Effector memory CD4-positive, alpha-beta T cell (primary cell): ENCODE data around the gene CLIC3.
A peak's percentile ranks its signal among the peaks of the same experiment; 100 is the strongest.

Experiments
- DNase-seq, 3 donors: peaks; one replicate each; pipeline ENCODE4 v3.0.0-alpha.2; 2020
- H3K27ac ChIP-seq: 2 replicates; pipeline ENCODE4 v1.7.0; 2013; ENCODE audit warnings: mild to moderate bottlenecking, low read length, moderate library complexity; ENCODE audit not compliant: insufficient read depth, poor library complexity, severe bottlenecking
- H3K27me3 ChIP-seq: replicated peaks from 2 replicates; pipeline ENCODE4 v1.7.0; 2013; ENCODE audit warnings: mild to moderate bottlenecking, low read length; ENCODE audit not compliant: insufficient read depth, control insufficient read depth, poor library complexity, severe bottlenecking
- H3K36me3 ChIP-seq: 2 replicates; pipeline ENCODE4 v1.7.0; 2013; ENCODE audit warnings: mild to moderate bottlenecking, low read length, moderate library complexity; ENCODE audit not compliant: control insufficient read depth, insufficient read depth
- H3K4me1 ChIP-seq: 2 replicates; pipeline ENCODE4 v1.7.0; 2013; ENCODE audit warnings: low read length, mild to moderate bottlenecking; ENCODE audit not compliant: control insufficient read depth, insufficient read depth, poor library complexity, severe bottlenecking
- H3K4me3 ChIP-seq: 2 replicates; pipeline ENCODE4 v1.7.0; 2013; ENCODE audit warnings: low read length, low read depth, mild to moderate bottlenecking; ENCODE audit not compliant: insufficient read depth, poor library complexity, severe bottlenecking
- H3K9me3 ChIP-seq: 2 replicates; pipeline ENCODE4 v1.7.0; 2013; ENCODE audit warnings: mild to moderate bottlenecking, low read length, moderate library complexity; ENCODE audit not compliant: control insufficient read depth

The CLIC3 gene

DNA sequence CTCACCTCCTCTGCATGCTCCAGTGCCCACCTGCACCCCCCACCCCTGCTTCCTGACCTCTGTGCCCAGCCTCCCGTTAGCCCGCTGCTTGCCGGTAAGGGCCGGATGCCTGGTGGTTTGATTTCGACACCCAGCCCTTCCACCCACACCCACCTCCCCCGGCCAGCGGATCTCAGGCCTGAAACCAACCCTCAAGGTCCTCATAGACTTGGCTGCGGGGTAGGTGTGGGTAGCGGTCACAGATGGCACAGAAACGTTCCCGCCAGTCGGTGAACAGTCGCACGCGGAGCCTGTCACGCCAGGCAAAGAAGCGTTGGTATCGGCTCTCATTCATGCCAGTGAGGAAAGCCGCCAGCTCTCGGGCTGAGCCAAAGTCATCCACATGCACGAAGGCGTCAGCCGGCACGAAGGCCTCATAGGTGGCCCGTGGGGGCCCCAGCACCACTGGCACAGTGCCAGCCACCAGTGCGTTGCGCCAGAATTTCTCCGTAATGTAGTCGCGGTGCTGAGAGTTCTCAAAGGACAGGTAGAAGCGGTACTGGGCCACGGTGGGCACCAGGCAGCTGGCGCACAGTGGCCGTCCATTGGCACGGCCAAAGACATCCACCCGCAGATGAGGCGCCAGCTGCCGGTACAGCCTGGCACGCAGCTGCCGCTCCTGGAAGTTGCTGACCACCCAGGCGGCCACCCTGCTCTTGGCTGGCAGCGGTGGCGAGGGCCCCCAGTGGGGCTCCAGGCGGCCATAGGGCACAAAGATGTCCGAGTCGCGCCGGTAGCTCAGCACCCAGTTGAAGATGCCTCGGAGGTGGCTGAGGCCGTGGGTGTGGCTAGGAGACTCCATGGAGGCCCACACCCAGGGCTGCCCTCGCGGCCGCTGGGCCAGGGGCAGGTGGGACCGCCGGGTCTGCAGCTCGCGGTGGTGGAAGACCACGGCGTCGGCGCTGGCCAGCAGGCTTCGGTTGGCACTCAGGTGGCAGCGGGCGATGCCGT, 34.5 kb upstream of the CLIC3 start:
- Histone ChIP-seq H3K4me3 (peak overlapping the region; percentile 67), H3K9me3 (no peaks in the 10 kb centered on the region), H3K4me1 (peaks cover 70% of the 10 kb centered on the region), H3K36me3 (no peaks in the 10 kb centered on the region), H3K27me3 (no peaks in the 10 kb centered on the region), H3K27ac (peak overlapping the region; percentile 61)
- DNase-seq: no peak

- DNase-seq: no peak
- Histone ChIP-seq H3K4me3 (peak overlapping the region; percentile 67), H3K4me1 (peaks cover 70% of the 10 kb centered on the region), H3K36me3 (no peaks in the 10 kb centered on the region), H3K9me3 (no peaks in the 10 kb centered on the region), H3K27ac (peak overlapping the region; percentile 61), H3K27me3 (no peaks in the 10 kb centered on the region)
These were observed 33.6 kb upstream of the CLIC3 start for GRCh38 chr9:137030006-137030405.

GRCh38 chr9:137029058-137029936, 32.9 kb upstream of the CLIC3 start:
- DNase-seq: peak; percentile 43 to 62 (median 50)
- H3K27ac ChIP-seq: peak overlapping the region; percentile 61
- H3K4me3 ChIP-seq: peak overlapping the region; percentile 67
- peaks cover 65% of the 10 kb centered on the region for H3K4me1 ChIP-seq
- no peaks in the 10 kb centered on the region for H3K36me3 ChIP-seq
- H3K27me3 ChIP-seq: no peaks in the 10 kb centered on the region
- H3K9me3 ChIP-seq: no peaks in the 10 kb centered on the region

DNA sequence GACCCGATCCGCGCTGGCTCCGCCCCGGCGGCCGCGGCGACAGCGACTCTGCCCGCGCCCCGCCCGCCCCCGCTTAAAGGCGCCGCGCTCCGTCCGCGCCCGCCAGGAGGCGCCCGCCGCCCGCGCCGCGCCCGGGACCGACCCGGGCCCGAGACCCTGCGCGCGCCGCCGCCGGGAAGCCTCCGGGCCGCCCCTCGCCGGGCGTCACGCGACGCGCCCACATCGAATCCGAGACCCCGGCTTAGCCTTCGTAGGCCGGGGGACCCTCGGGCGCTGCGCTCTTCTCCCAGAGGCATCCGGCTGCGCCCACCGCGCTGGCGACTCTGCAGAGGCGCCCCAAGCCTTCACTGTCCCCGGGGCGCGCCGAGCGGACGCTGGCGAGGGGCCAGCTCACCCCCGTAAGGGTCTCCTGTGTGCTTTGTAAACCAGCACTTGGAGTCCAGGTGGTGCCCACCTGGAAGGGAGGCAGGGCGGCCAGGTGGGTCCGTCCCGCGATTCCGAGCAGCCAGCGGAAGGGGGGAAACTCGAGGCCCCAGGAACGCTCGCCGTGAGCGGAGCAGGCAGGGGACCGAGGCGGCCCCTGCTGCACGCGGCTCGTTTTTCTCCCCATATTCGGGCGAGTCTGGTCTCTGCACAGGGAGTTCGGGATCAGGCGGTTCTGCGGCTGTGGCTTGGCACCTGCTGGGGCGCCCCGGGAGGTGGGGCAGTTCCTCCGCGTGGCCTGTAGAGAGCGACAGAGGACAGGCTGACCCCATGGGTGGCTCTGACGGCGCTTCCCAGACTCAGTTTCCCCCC, 32.1 kb upstream of the CLIC3 start:
- peaks cover 64% of the 10 kb centered on the region for H3K4me1 ChIP-seq
- peak overlapping the region; percentile 61 for H3K27ac ChIP-seq

GRCh38 chr9:137027369-137028262, 31.2 kb upstream of the CLIC3 start, which contains the start of gene ABCA2:
Gene ABCA2 (minus strand): TSS chr9:137028237. CDS start chr9:137028140, 97 bp downstream.
- Histone ChIP-seq H3K4me3 (peak within 1 kb of the TSS; percentile 67), H3K27me3 (no peaks in the 10 kb centered on the region), H3K9me3 (no peaks in the 10 kb centered on the region), H3K27ac (peak within 1 kb of the TSS; percentile 61), H3K36me3 (no peaks in the 10 kb centered on the region), H3K4me1 (peaks cover 59% of the 10 kb centered on the region)
- peak in 1 of 3 donors; percentile 55 for DNase-seq

More for the DNA sequence above, 32.1 kb upstream of the CLIC3 start:
- peak; percentile 52 to 63 (median 55) for DNase-seq
- H3K9me3 ChIP-seq: no peaks in the 10 kb centered on the region
- H3K4me3 ChIP-seq: peak overlapping the region; percentile 67
- H3K27me3 ChIP-seq: no peaks in the 10 kb centered on the region
- H3K36me3 ChIP-seq: no peaks in the 10 kb centered on the region

GRCh38 chr9:137026828-137027227, 30.5 kb upstream of the CLIC3 start:
- Histone ChIP-seq H3K4me1 (peaks cover 51% of the 10 kb centered on the region), H3K36me3 (no peaks in the 10 kb centered on the region), H3K9me3 (no peaks in the 10 kb centered on the region), H3K4me3 (no peak overlapping the region), H3K27ac (no peak overlapping the region), H3K27me3 (no peaks in the 10 kb centered on the region)
- DNase-seq: no peak

GRCh38 chr9:137026384-137026783, 30.0 kb upstream of the CLIC3 start:
- no peak overlapping the region for H3K4me3 ChIP-seq
- peaks cover 47% of the 10 kb centered on the region for H3K4me1 ChIP-seq
- no peaks in the 10 kb centered on the region for H3K9me3 ChIP-seq

DNA sequence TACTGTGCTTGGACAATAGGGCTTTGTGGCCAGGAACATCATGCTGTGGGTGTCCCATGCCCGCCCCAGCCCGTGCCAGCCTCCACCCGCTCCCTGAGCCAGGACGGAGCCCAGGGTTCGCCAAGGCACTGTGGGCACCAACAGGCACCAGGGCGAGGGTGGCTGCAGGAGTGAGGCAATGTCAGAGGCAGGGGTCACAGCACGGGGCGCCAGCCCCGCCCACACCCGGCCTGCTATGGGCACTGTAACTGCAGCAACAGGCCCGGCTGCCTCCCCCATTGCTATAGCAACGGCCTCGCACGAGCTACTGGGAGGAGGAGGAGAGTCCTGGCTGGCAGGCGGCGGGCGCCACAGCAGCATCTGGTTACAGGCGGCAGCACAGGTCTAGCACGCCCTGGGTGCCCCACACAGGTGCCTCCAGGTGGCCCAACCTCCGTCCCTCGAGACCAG, 29.2 kb upstream of the CLIC3 start:
- Histone ChIP-seq H3K9me3 (no peaks in the 10 kb centered on the region), H3K27me3 (no peaks in the 10 kb centered on the region), H3K4me1 (peaks cover 39% of the 10 kb centered on the region), H3K27ac (no peak overlapping the region), H3K4me3 (no peak overlapping the region), H3K36me3 (no peaks in the 10 kb centered on the region)
- no peak for DNase-seq

More at GRCh38 chr9:137026384-137026783, 30.0 kb upstream of the CLIC3 start:
- DNase-seq: no peak
- no peaks in the 10 kb centered on the region for H3K36me3 ChIP-seq
- no peak overlapping the region for H3K27ac ChIP-seq
- H3K27me3 ChIP-seq: no peaks in the 10 kb centered on the region
